Adipocyte (in vitro differentiated cells): ENCODE results near the gene KYNU.
"Not testable (repeated sequence)": the region's sequence is repeated elsewhere in the genome, so short reads cannot be mapped to it uniquely, and the experiment has no call there.

Source experiments
- DNase-seq: peaks from one replicate; pipeline ENCODE4 v3.0.0-alpha.2; 2015; ENCODE audit warnings: low read depth
- H3K27me3 ChIP-seq: replicated peaks from 2 replicates; pipeline ENCODE4 v1.7.0; 2013; ENCODE audit warnings: mild to moderate bottlenecking, low read length, moderate library complexity; ENCODE audit not compliant: control insufficient read depth, insufficient read depth
- H3K36me3 ChIP-seq: 2 replicates; pipeline ENCODE4 v1.7.0; 2013; ENCODE audit warnings: low read length, mild to moderate bottlenecking, moderate library complexity; ENCODE audit not compliant: control insufficient read depth, insufficient read depth, severe bottlenecking
- H3K4me1 ChIP-seq: 2 replicates; pipeline ENCODE4 v1.7.0; 2013; ENCODE audit warnings: mild to moderate bottlenecking, low read length, moderate library complexity; ENCODE audit not compliant: control insufficient read depth, insufficient read depth
- H3K4me3 ChIP-seq: 2 replicates; pipeline ENCODE4 v1.7.0; 2013; ENCODE audit warnings: mild to moderate bottlenecking, low read length, moderate library complexity
- H3K9ac ChIP-seq: 2 replicates; pipeline ENCODE4 v1.7.0; 2013; ENCODE audit warnings: mild to moderate bottlenecking, low read length, moderate library complexity
- H3K9me3 ChIP-seq: 2 replicates; pipeline ENCODE4 v1.7.0; 2013; ENCODE audit warnings: mild to moderate bottlenecking, low read length, moderate library complexity; ENCODE audit not compliant: control insufficient read depth

KYNU gene

GRCh38 chr2:142872882-142873724 is 4.4 kb upstream of the KYNU start:
- no peak overlapping the region for H3K9ac ChIP-seq
- no peak overlapping the region for H3K4me3 ChIP-seq
- no peaks in the 10 kb centered on the region for H3K27me3 ChIP-seq
- H3K4me1 ChIP-seq: peaks cover 50% of the 10 kb centered on the region
- no peaks in the 10 kb centered on the region for H3K9me3 ChIP-seq
- DNase-seq: peak; percentile 37
- no peaks in the 10 kb centered on the region for H3K36me3 ChIP-seq

- no peaks in the 10 kb centered on the region for H3K27me3 ChIP-seq
- no peaks in the 10 kb centered on the region for H3K9me3 ChIP-seq
- no peak overlapping the region for H3K4me3 ChIP-seq
- no peaks in the 10 kb centered on the region for H3K36me3 ChIP-seq
- H3K4me1 ChIP-seq: peaks cover 44% of the 10 kb centered on the region
- H3K9ac ChIP-seq: peak overlapping the region; percentile 50
- DNase-seq: no peak
These were observed 3.6 kb upstream of the KYNU start for GRCh38 chr2:142873831-142874287.

GRCh38 chr2:142874293-142874814 is 3.1 kb upstream of the KYNU start:
- no peaks in the 10 kb centered on the region for H3K9me3 ChIP-seq
- DNase-seq: peak; percentile 88

GRCh38 chr2:142875010-142875409 is 2.5 kb upstream of the KYNU start:
- Histone ChIP-seq H3K36me3 (no peaks in the 10 kb centered on the region), H3K9ac (peak overlapping the region; percentile 49), H3K4me1 (peaks cover 45% of the 10 kb centered on the region), H3K4me3 (peak overlapping the region; percentile 40), H3K9me3 (no peaks in the 10 kb centered on the region), H3K27me3 (no peaks in the 10 kb centered on the region)
- no peak for DNase-seq

More at GRCh38 chr2:142874293-142874814, 3.1 kb upstream of the KYNU start:
- no peaks in the 10 kb centered on the region for H3K36me3 ChIP-seq
- no peaks in the 10 kb centered on the region for H3K27me3 ChIP-seq
- peaks cover 44% of the 10 kb centered on the region for H3K4me1 ChIP-seq
- H3K9ac ChIP-seq: peak overlapping the region; percentile 50
- H3K4me3 ChIP-seq: peak overlapping the region; percentile 40

- H3K36me3 ChIP-seq: no peaks in the 10 kb centered on the region
- H3K4me1 ChIP-seq: peaks cover 47% of the 10 kb centered on the region
- no peak for DNase-seq
- no peaks in the 10 kb centered on the region for H3K9me3 ChIP-seq
- H3K9ac ChIP-seq: no peak overlapping the region
- no peaks in the 10 kb centered on the region for H3K27me3 ChIP-seq
- no peak overlapping the region for H3K4me3 ChIP-seq
These were observed 1.8 kb upstream of the KYNU start for GRCh38 chr2:142875652-142876051.

GRCh38 chr2:142876423-142876822 is 1.0 kb upstream of the KYNU start:
- no peak overlapping the region for H3K4me3 ChIP-seq
- H3K27me3 ChIP-seq: no peaks in the 10 kb centered on the region
- no peak for DNase-seq
- H3K36me3 ChIP-seq: no peaks in the 10 kb centered on the region
- H3K9me3 ChIP-seq: no peaks in the 10 kb centered on the region
- H3K9ac ChIP-seq: no peak overlapping the region
- H3K4me1 ChIP-seq: peaks cover 47% of the 10 kb centered on the region

GRCh38 chr2:142878031-142878678 is 691 bp downstream of the KYNU start:
- H3K36me3 ChIP-seq: no peaks in the 10 kb centered on the region
- no peaks in the 10 kb centered on the region for H3K27me3 ChIP-seq
- peaks cover 44% of the 10 kb centered on the region for H3K4me1 ChIP-seq
- no peaks in the 10 kb centered on the region for H3K9me3 ChIP-seq
- no peak overlapping the region for H3K9ac ChIP-seq
- DNase-seq: no peak
- no peak overlapping the region for H3K4me3 ChIP-seq

- Histone ChIP-seq H3K9me3 (no peaks in the 10 kb centered on the region), H3K4me1 (peaks cover 34% of the 10 kb centered on the region), H3K9ac (no peak overlapping the region), H3K36me3 (no peaks in the 10 kb centered on the region), H3K27me3 (no peaks in the 10 kb centered on the region), H3K4me3 (no peak overlapping the region)
- no peak for DNase-seq
These were observed 1.7 kb downstream of the KYNU start for GRCh38 chr2:142879151-142879550.

GRCh38 chr2:142880279-142880678 is 2.8 kb downstream of the KYNU start:
- peak; percentile 52 for DNase-seq
- H3K4me1 ChIP-seq: peaks cover 24% of the 10 kb centered on the region
- H3K4me3 ChIP-seq: no peak overlapping the region
- no peak overlapping the region for H3K9ac ChIP-seq
- H3K27me3 ChIP-seq: no peaks in the 10 kb centered on the region
- H3K36me3 ChIP-seq: no peaks in the 10 kb centered on the region
- no peaks in the 10 kb centered on the region for H3K9me3 ChIP-seq

GRCh38 chr2:142881619-142882018 is 4.2 kb downstream of the KYNU start:
- Histone ChIP-seq H3K9me3 (no peaks in the 10 kb centered on the region), H3K27me3 (no peaks in the 10 kb centered on the region), H3K4me3 (no peak overlapping the region), H3K9ac (no peak overlapping the region), H3K4me1 (peaks cover 18% of the 10 kb centered on the region), H3K36me3 (no peaks in the 10 kb centered on the region)
- DNase-seq: no peak

- not testable (repeated sequence) for H3K9me3 ChIP-seq, H3K36me3 ChIP-seq
These were observed 5.0 kb downstream of the KYNU start for GRCh38 chr2:142882500-142882899.

More at GRCh38 chr2:142882500-142882899, 5.0 kb downstream of the KYNU start:
- H3K4me3 ChIP-seq, H3K9ac ChIP-seq, DNase-seq, H3K27me3 ChIP-seq: not testable (repeated sequence)
- H3K4me1 ChIP-seq: peaks cover 11% of the 10 kb centered on the region
